Neural crest cell (in vitro differentiated cells): ENCODE data around the gene GET4. TPM values are rescaled to one million over a fixed set of nuclear protein-coding genes. Genes with fewer than 3 reads are reported as not detected.

Source experiments
- DNase-seq: peaks from one replicate; pipeline ENCODE4 v3.0.0; 2021; ENCODE audit warnings: low read depth, mixed read lengths, low spot score
- H3K27ac Mint-ChIP-seq: one replicate; pipeline ENCODE4 v1.8.0; 2021; ENCODE audit warnings: mild to moderate bottlenecking, mixed read lengths; ENCODE audit not compliant: unreplicated experiment
- H3K27me3 Mint-ChIP-seq: 2 replicates; pipeline ENCODE4 v1.8.0; 2021; ENCODE audit warnings: low read depth, mild to moderate bottlenecking, mixed read lengths
- H3K36me3 Mint-ChIP-seq: 2 replicates; pipeline ENCODE4 v1.8.0; 2021; ENCODE audit warnings: low read depth, mild to moderate bottlenecking, mixed read lengths
- H3K4me1 Mint-ChIP-seq: 2 replicates; pipeline ENCODE4 v1.8.0; 2021; ENCODE audit warnings: mixed read lengths
- H3K4me3 Mint-ChIP-seq: one replicate; pipeline ENCODE4 v1.8.0; 2021; ENCODE audit warnings: mild to moderate bottlenecking, mixed read lengths
- H3K9me3 Mint-ChIP-seq: 2 replicates; pipeline ENCODE4 v1.8.0; 2021; ENCODE audit warnings: mixed read lengths
- CTCF ChIP-seq: fragments of 200-600 bp; sonication (generic); conservative IDR thresholded peaks from 2 replicates; pipeline ENCODE4 v1.5.0; 2021; ENCODE audit warnings: antibody characterized with exemption, mild to moderate bottlenecking
- total RNA-seq: library from RNA; stranded (reverse); gene quantifications from 2 replicates; pipeline ENCODE4 v1.2.1, GENCODE V29; 2021

Gene GET4
- total RNA-seq, 1 donor from 2014 or later, result 55.2 TPM

GRCh38 chr7:932651-932975, 56.3 kb downstream of the GET4 start:
- DNase-seq, result no peak
- Mint-ChIP-seq H3K4me3 (no peak overlapping the region), H3K4me1 (no peaks in the 10 kb centered on the region), H3K36me3 (no peaks in the 10 kb centered on the region), H3K9me3 (no peaks in the 10 kb centered on the region), H3K27ac (no peak overlapping the region), H3K27me3 (no peaks in the 10 kb centered on the region)
- no peak for TF ChIP-seq CTCF

- H3K9me3 Mint-ChIP-seq, result no peaks in the 10 kb centered on the region
- no peak for DNase-seq
These were observed 58.3 kb downstream of the GET4 start for GRCh38 chr7:934469-935163.

GRCh38 chr7:935164-935873, 59.0 kb downstream of the GET4 start:
- Mint-ChIP-seq H3K27ac (no peak overlapping the region), H3K4me3 (no peak overlapping the region), H3K36me3 (no peaks in the 10 kb centered on the region), H3K4me1 (no peaks in the 10 kb centered on the region), H3K27me3 (peaks cover 10% of the 10 kb centered on the region), H3K9me3 (peaks cover 5% of the 10 kb centered on the region)
- TF ChIP-seq CTCF, result no peak
- DNase-seq, result no peak

More at GRCh38 chr7:934469-935163, 58.3 kb downstream of the GET4 start:
- H3K36me3 Mint-ChIP-seq, result no peaks in the 10 kb centered on the region
- no peak overlapping the region for H3K4me3 Mint-ChIP-seq
- peaks cover 3% of the 10 kb centered on the region for H3K27me3 Mint-ChIP-seq
- H3K4me1 Mint-ChIP-seq, result no peaks in the 10 kb centered on the region
- no peak for TF ChIP-seq CTCF
- H3K27ac Mint-ChIP-seq, result no peak overlapping the region

- Mint-ChIP-seq H3K4me3 (no peak overlapping the region), H3K36me3 (no peaks in the 10 kb centered on the region), H3K9me3 (peaks cover 6% of the 10 kb centered on the region), H3K27me3 (peaks cover 16% of the 10 kb centered on the region), H3K4me1 (no peaks in the 10 kb centered on the region), H3K27ac (no peak overlapping the region)
- TF ChIP-seq CTCF, result no peak
- DNase-seq, result no peak
These were observed 59.6 kb downstream of the GET4 start for GRCh38 chr7:935874-936385.

- Mint-ChIP-seq H3K9me3 (peaks cover 6% of the 10 kb centered on the region), H3K4me1 (no peaks in the 10 kb centered on the region), H3K4me3 (no peak overlapping the region), H3K27ac (no peak overlapping the region), H3K36me3 (no peaks in the 10 kb centered on the region), H3K27me3 (peaks cover 22% of the 10 kb centered on the region)
- DNase-seq, result no peak
- no peak for TF ChIP-seq CTCF
These were observed 60.2 kb downstream of the GET4 start for GRCh38 chr7:936386-937054.
